ENCODE results near the gene CERS6.

GRCh38 chr2:168480825-168481585 is 24.9 kb downstream of the CERS6 start:
- TF ChIP-seq CTCF (IDR thresholded peaks at IDR 0.05) (no peak), ZFX (IDR thresholded peaks at IDR 0.05; ENCODE audit: borderline replicate concordance) (no peak)

Data from 22Rv1 (cell line).